Cardiac muscle cell (in vitro differentiated cells and primary cell): ENCODE results near the gene QRSL1. TPM values are rescaled to one million over a fixed set of nuclear protein-coding genes. Genes with fewer than 3 reads are reported as not detected.

Source experiments
- DNase-seq, 2 donors: peaks; one replicate each; pipeline versions ENCODE4 v3.0.0 to v3.0.0-alpha.2; 2010 to 2017; ENCODE audit warnings: low read depth in 1 of 2, low spot score in 1 of 2
- H3K27ac ChIP-seq: fragments of 200-600 bp; sonication (generic); 2 replicates; pipeline ENCODE4 v1.5.1; 2016
- H3K27me3 ChIP-seq: fragments of 200-600 bp; sonication (generic); 2 replicates; pipeline ENCODE4 v1.6.0; 2016; ENCODE audit warnings: control low read depth
- H3K36me3 ChIP-seq: fragments of 200-600 bp; sonication (generic); 2 replicates; pipeline ENCODE4 v1.5.1; 2016; ENCODE audit warnings: control low read depth
- H3K4me1 ChIP-seq: fragments of 200-600 bp; sonication (generic); 2 replicates; pipeline ENCODE4 v1.8.1; 2017; ENCODE audit warnings: low read depth, mild to moderate bottlenecking, mixed run types
- H3K4me3 ChIP-seq: fragments of 200-600 bp; sonication (generic); 2 replicates; pipeline ENCODE4 v1.5.1; 2016; ENCODE audit warnings: mild to moderate bottlenecking
- H3K9me3 ChIP-seq: fragments of 200-600 bp; sonication (generic); 2 replicates; pipeline ENCODE4 v1.5.1; 2017; ENCODE audit warnings: low read depth, mild to moderate bottlenecking, control low read depth
- polyA plus RNA-seq: library from polyadenylated mRNA; unstranded; fragments of >200 nt; fragmentation: Nextera tagmentation; extraction: Ambion mirVana; gene quantifications from 2 replicates; pipeline ENCODE4 v1.2.1, GENCODE V29; 2016
- total RNA-seq: library from RNA; depleted of rRNA; stranded (reverse); fragments of >200 nt; gene quantifications from 2 replicates; pipeline ENCODE4 v1.2.3, GENCODE V29; 2016
- TF ChIP-seq, protein P1 (sequence below): IDR thresholded peaks from 2 replicates; pipeline ENCODE4 v1.5.1; 2012; ENCODE audit warnings: low read depth, mild to moderate bottlenecking, low read length

Gene QRSL1
- total and polyA plus RNA-seq, 2 experiments from 2014 or later, result 12.6 to 13.6 TPM

- DNase-seq, result no peak
- Histone ChIP-seq H3K36me3 (no peaks in the 10 kb centered on the region), H3K4me1 (peaks cover 10% of the 10 kb centered on the region), H3K27me3 (no peaks in the 10 kb centered on the region), H3K27ac (no peak overlapping the region), H3K4me3 (no peak overlapping the region), H3K9me3 (no peaks in the 10 kb centered on the region)
- TF ChIP-seq, protein P1, sequence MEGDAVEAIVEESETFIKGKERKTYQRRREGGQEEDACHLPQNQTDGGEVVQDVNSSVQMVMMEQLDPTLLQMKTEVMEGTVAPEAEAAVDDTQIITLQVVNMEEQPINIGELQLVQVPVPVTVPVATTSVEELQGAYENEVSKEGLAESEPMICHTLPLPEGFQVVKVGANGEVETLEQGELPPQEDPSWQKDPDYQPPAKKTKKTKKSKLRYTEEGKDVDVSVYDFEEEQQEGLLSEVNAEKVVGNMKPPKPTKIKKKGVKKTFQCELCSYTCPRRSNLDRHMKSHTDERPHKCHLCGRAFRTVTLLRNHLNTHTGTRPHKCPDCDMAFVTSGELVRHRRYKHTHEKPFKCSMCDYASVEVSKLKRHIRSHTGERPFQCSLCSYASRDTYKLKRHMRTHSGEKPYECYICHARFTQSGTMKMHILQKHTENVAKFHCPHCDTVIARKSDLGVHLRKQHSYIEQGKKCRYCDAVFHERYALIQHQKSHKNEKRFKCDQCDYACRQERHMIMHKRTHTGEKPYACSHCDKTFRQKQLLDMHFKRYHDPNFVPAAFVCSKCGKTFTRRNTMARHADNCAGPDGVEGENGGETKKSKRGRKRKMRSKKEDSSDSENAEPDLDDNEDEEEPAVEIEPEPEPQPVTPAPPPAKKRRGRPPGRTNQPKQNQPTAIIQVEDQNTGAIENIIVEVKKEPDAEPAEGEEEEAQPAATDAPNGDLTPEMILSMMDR, result no peak
Observed at GRCh38 chr6:106617857-106618256, 11.5 kb upstream of the QRSL1 start.

DNA sequence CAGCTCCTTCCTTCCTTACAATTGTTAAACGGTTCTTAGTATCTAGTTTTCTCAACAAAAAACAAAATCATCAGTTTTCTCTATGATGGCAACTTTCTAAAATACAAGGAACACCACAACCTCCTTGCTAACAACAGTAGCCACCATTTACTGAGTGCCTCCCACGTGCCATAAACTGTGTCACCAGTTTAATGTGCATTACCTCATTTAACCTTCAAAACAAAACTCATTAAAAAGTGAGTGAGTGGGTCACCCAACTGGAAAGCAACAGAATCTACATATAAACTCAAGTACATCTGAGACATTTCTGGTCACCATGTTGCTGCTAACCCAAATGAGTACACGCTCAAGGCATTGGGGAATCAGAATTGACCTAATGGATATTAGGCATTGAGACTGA is 11.1 kb upstream of the QRSL1 start:
- TF ChIP-seq, protein P1, result no peak
- H3K27me3 ChIP-seq, result no peaks in the 10 kb centered on the region
- H3K4me1 ChIP-seq, result peaks cover 10% of the 10 kb centered on the region

GRCh38 chr6:106619223-106619622 is 10.2 kb upstream of the QRSL1 start:
- no peak overlapping the region for H3K4me3 ChIP-seq
- H3K4me1 ChIP-seq, result peaks cover 4% of the 10 kb centered on the region
- TF ChIP-seq, protein P1, result no peak
- no peaks in the 10 kb centered on the region for H3K36me3 ChIP-seq
- DNase-seq, result no peak
- H3K9me3 ChIP-seq, result no peaks in the 10 kb centered on the region
- H3K27ac ChIP-seq, result no peak overlapping the region
- H3K27me3 ChIP-seq, result no peaks in the 10 kb centered on the region

More for the DNA sequence above, 11.1 kb upstream of the QRSL1 start:
- DNase-seq, result no peak
- Histone ChIP-seq H3K4me3 (no peak overlapping the region), H3K36me3 (no peaks in the 10 kb centered on the region), H3K9me3 (no peaks in the 10 kb centered on the region), H3K27ac (no peak overlapping the region)

DNA sequence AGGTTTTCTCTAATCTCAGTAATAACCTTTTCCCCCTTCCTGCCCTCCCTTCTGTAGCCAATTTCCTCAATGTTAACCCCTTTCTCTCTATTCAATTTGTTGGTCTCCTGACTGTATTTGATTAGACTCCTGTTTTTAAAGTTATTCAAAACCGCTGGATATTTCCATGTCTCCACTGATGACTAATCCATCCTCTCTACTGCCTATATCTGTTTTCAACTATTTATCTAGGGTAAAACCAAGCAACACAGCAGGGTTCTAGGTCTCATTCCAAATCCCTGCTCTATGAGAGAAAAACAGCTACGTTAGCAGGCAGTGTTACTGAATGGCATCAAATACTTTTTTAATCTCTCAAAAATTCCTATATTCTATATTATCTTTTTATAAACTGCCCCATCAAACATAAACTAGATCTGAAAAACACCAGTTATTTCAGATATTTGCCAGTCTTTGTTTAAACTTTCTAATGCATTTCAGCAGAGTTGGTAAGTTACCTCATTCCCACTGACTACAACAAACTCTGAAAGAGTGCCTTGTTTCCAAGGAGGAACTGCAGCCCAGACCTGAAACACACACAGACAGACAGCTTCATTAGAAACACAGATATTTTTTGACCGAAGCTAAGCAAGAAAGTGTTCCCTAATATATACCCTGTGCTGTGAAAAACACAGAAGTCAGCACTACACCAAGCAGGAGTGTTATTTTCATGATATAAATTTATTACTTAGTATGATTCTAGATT is 8.3 kb upstream of the QRSL1 start:
- H3K9me3 ChIP-seq, result no peaks in the 10 kb centered on the region
- H3K4me3 ChIP-seq, result no peak overlapping the region
- TF ChIP-seq, protein P1, result no peak
- DNase-seq, result peak in 1 of 2 donors; percentile 27
- H3K4me1 ChIP-seq, result peaks cover 1% of the 10 kb centered on the region
- no peaks in the 10 kb centered on the region for H3K36me3 ChIP-seq
- no peaks in the 10 kb centered on the region for H3K27me3 ChIP-seq
- no peak overlapping the region for H3K27ac ChIP-seq

GRCh38 chr6:106622412-106622811 is 7.0 kb upstream of the QRSL1 start:
- no peak overlapping the region for H3K4me3 ChIP-seq

More at GRCh38 chr6:106622412-106622811, 7.0 kb upstream of the QRSL1 start:
- Histone ChIP-seq H3K4me1 (peaks cover 7% of the 10 kb centered on the region), H3K27me3 (no peaks in the 10 kb centered on the region), H3K27ac (no peak overlapping the region), H3K36me3 (no peaks in the 10 kb centered on the region), H3K9me3 (no peaks in the 10 kb centered on the region)
- DNase-seq, result no peak
- TF ChIP-seq, protein P1, result no peak
